Daoy (cell line): Measurements from ENCODE around the gene TMEM248. TPM values are rescaled to one million over a fixed set of nuclear protein-coding genes. Genes with fewer than 3 reads are reported as not detected.
A peak's percentile ranks its signal among the peaks of the same experiment; 100 is the strongest.
"Not testable (repeated sequence)": the region's sequence is repeated elsewhere in the genome, so short reads cannot be mapped to it uniquely, and the experiment has no call there.

ENCODE experiments used
- DNase-seq: peaks from one replicate; pipeline ENCODE4 v3.0.0-alpha.2; 2015; ENCODE audit warnings: low read depth
- total RNA-seq: library from RNA; depleted of rRNA; stranded (reverse); fragments of >200 nt; shearing (Covaris generic); gene quantifications from 2 replicates; pipeline ENCODE4 v1.2.3, GENCODE V29; 2014

Gene TMEM248
- total RNA-seq, 1 experiment from 2014 or later, result 146 TPM

DNA sequence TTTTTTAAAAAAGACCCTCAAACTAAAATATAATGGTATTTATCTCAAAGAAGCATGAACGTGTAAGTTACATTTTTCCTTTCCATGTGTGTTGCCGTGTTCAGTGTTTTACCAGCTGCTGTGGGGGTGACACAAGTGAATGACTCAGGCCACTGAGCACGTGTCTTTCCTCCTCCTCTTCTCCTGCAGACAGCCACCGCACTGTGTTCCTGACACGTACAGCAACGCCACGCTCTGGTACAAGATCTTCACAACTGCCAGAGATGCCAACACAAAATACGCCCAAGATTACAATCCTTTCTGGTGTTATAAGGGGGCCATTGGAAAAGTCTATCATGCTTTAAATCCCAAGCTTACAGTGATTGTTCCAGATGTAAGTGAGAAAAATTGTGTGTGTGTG, 29.7 kb downstream of the TMEM248 start:
- peak; percentile 88 for DNase-seq

DNA sequence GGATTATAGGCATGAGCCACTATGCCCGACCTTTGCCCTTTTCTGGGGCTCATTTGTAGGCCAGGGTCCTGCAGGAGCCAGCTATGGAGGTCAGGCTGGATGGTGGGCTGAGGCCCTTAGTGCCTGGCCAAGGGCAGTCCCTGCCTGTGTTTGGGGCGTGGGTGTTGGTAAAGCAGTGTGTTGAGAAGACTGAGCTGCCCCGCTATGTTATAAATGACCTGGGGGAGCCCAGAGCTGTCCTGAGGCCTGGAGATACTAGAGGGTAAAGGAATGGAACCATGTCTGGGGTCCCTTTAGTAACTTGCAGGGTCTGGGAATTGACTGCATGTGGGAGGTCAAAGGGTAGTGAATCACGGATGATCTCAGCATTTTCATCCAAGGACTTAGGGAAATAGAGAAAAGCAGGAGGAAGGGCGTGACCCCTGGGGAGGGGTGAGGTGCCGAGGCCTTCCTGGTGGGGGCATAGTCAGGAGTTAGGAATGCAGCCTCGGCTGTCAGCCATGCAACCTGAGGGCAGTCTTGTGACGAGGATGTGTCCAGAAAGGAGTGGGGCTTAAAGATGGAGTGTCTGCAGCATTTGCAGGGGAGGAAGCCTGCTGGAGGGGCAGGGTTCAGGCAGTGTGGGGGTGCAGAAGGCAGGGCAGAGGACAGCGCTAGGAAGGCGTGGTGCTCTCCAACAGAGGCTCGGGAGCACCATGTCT, 31.5 kb downstream of the TMEM248 start:
- DNase-seq, result peak; percentile 93

DNA sequence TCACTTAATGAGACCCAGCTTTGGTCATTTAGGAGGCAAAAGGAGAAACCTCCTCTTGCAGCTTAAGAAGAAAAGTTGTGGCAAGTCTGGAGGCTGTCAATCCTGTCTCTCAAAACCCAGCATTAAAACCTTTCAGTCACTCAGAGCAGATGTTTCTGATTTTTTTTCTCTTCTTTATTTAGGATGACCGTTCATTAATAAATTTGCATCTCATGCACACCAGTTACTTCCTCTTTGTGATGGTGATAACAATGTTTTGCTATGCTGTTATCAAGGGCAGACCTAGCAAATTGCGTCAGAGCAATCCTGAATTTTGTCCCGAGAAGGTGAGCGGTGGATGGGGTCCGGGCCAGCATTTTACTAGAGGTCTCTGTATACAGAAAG, 32.0 kb downstream of the TMEM248 start:
- no peak for DNase-seq

DNA sequence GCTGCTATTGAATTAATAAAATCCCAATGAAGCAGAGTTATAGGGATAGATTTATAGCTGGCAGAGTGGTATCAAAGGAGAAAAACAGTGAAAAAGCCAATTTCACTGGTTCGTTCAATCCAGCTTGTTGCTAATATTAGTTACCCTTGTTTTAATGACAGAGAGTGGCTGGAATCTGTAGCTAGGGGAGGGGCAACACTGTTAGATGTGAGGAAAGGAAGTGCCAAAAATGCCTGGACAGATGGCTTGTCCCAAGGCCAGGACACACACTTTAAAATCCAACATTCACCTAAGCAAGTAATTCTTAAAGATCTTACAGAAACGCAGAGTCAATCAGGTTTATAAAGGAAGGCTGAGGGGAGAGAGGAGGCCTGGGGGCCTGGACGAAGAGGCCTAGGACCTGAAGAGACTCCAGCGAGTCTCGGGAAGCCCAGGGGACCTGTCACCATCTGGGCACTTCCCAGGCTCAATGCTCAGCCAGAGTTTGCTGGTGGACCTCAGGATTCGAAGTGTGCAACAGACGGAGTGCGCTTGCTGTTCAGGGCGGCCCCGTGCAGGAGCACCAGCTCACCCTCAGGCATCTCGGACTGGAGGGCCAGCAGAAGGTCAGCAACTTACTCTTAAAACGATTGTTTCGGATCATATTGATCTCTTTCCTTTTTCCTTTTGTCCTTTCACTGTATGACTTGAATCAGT, 36.7 kb downstream of the TMEM248 start:
- DNase-seq, result no peak

DNA sequence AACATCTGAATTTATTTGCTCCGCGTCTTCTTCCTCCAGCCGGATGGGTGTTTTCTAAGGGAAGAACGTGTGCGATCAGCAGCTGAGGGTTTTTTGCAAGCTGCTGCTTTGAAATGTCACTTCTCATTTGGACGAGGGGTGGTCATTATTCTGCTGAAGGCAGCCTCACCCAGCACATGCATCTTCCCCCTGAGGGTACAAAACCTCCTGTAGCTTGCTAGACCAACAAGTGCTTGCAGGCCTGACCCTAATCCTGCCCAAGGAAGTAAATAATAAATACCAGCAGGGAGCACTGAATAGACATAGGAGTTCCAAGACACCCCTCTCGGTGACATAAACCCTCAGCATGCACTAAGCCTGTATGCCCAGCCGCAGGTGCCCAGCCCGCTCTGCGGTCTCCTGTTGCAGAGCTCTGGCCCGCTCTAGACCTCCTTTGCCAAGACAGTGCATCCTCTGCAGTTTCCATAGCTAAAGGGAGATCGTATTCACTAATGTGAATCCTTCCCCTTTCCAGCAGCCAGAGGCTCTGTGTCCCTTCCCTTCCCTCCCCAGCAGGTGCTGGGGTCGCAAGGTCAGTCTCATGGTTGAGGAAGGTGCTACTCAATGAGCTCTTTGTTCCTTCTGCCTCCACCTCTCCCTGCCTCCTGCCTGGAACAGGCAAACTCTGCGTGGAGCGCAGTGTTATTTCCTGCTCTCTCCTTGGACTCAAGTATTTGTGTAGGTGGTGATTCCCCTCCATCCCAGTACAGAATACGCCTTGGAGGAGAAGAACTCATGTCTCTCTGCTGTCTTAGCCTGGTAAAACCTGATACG, 37.7 kb downstream of the TMEM248 start:
- no peak for DNase-seq

GRCh38 chr7:66960192-66960591, 39.2 kb downstream of the TMEM248 start:
- no peak for DNase-seq

- DNase-seq, result no peak
Observed at GRCh38 chr7:66961096-66961495, 40.1 kb downstream of the TMEM248 start.

DNA sequence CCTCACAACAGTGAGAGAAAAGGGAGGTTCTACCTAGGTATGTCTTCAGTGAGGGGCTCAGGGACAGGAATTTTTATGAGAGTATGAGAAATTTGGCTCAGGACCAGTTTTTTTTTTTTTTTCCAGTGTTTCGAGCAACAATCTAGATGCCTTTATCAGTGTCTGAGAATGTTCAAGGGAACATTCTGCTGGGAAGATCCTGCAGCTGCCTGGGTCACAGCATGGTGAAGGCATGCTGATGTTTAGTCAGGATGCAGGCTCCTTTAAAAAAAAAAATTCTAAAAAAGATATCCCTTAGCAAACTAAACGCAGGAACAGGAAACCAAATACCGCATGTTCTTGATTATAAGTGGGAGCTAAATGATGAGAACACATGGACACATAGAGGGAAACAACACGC, 43.4 kb downstream of the TMEM248 start:
- DNase-seq, result no peak

- DNase-seq, result no peak
Observed at GRCh38 chr7:66967029-66967428, 46.0 kb downstream of the TMEM248 start.

DNA sequence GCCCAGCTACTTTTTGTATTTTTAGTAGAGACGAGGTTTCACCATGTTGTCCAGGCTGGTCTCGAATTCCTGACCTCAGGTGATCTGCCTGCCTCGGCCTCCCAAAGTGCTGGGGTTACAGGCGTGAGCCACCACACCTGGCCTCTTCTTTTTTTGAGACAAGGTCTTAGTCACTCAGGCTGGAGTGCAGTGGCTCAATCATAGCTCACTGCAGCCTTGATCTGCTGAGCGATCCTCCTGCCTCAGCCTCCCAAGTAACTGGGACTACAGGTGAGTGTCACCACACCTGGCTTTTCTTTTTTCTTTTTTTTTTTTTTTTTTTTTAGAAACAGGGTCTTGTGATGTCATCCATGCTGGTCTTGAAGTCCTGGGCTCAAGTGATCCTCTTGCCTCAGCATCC, 48.0 kb downstream of the TMEM248 start:
- DNase-seq, result not testable (repeated sequence)

GRCh38 chr7:66970310-66970709, 49.3 kb downstream of the TMEM248 start:
- DNase-seq, result no peak

DNA sequence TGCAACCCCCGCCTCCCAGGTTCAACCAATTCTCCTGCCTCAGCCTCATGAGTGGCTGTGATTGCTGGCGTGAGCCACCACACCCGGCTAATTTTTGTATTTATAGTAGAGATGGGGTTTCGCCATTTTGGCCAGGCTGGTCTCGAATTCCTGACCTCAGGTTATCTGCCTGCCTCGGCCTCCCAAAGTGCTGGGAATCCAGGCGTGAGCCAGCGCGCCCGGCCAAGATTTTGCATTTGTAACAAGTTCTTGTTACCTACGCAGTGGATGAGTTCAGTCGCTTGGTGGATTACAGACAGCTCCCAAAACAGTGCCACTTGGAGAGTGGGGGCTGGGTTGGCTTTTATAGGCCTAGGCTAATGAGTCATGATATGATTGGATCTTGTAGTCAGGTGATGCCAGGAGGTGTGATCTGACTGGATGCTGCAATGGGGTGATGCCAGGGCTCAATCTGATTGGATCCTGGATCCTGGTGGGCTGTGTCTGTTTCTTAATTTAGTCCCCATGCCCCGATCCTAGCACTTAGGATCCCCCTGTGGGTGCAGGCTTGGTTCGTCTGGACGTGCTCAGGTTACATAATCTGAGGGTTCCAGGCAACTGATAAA, 54.1 kb downstream of the TMEM248 start:
- peak; percentile 17 for DNase-seq

GRCh38 chr7:66978312-66978711, 57.3 kb downstream of the TMEM248 start:
- not testable (repeated sequence) for DNase-seq

GRCh38 chr7:66979013-66979412, 58.0 kb downstream of the TMEM248 start:
- not testable (repeated sequence) for DNase-seq

DNA sequence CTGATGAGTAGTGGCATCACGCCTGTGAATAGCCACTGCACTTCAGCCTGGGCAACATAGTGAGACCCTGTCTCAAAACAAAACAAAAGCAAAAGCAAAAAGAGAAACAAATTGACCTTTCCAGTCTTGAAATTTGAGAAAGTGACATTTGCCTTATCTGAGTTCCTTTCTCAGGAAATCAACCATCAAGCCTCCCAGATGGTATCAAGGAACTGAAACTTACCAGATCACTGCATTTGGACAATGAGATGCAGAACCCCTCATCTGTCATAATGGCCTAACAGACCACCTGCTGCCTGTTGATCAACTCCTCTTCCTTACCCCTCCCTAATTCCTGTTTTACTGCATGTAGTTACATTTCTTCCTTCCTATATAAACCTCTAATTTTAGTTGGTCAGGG, 59.3 kb downstream of the TMEM248 start:
- DNase-seq, result not testable (repeated sequence)

DNA sequence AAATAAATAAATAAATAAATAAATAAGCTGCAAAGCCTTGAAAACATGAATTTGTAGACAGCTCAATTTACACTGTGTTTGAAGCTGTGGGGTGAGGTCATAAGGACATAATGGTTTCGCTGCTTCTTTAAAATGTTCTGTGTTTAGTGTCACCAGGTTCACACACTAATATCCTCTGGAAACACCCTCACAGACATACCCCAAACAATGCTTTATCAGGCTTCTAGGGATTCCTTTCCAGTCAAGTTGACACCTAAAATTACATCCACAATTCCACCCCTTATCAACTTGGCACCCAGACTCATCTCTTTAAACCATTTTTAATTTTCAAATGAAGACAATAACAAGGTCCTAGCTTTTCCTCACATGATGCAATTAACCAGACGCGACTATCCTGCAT, 68.5 kb downstream of the TMEM248 start:
- not testable (repeated sequence) for DNase-seq

DNA sequence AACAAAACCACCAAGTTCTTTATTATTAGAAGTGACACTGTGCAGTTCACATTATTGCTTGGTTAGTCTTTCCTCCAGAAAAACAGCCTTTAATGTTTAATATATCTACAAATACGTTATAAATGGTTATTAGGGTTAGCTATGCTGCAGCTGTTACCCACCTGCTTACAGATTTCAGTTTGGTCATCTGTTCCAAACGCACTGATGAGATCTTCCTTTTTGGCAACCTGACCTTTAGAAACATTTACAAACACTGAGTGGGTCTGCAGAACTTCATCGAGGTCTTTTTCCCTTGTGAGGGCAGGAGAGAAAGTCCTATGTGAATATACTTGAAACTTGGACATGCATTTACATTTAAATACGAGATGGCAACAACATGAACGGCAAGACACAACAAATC, 73.0 kb downstream of the TMEM248 start:
- not testable (repeated sequence) for DNase-seq

GRCh38 chr7:66994691-66995049, 73.6 kb downstream of the TMEM248 start:
- peak; percentile 82 for DNase-seq

DNA sequence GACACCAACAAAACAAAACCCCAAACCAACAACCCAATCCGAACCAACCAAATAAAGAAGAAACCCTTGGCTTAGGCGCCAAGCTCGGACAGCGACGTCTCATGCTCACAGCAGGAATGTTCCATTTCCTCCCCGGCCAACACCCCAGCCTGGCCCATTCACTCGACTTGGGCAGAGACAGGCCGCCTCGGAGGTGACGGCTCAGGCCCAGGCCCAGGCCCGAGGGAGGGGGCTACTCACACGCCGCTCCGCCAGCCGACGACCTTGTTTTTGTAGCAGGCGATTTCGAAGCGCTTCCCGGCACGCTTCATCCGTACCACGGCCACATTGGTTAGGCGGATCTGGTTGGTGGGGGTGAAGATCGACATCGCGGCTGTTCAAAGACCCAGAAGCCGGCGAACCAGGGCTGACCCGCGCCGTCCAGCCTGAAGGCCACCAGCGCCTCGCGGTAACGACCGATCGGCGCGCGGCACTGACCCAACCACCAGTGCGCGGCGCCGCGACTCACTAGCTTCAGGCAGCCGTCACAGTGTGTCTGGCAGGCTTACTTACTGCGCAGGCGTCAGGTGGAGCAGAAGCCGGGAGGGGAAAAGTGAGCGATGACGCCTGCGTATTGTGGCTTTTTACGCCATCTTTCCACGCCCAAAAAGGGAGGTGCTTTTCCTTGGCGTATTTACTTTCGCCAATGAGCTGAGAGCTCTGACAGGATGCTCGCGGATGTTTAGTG, 74.2 kb downstream of the TMEM248 start, which contains the start of gene SBDS:
SBDS (minus strand) TSS at position 537 of the 727 bp plus-strand sequence; CDS start at position 368, 169 bp downstream.
- peak; percentile 100 for DNase-seq

- peak; percentile 100 for DNase-seq
Observed at GRCh38 chr7:66996444-66997191, 75.6 kb downstream of the TMEM248 start, which contains the start of gene TYW1. TYW1 (plus strand) TSS chr7:66996833; CDS start chr7:66996979, 146 bp downstream.
